Upper lobe of left lung (tissue), 6 donors: Measurements from ENCODE around the gene EHMT1. TPM values are rescaled to one million over a fixed set of nuclear protein-coding genes. Genes with fewer than 3 reads are reported as not detected.
A peak's percentile ranks its signal among the peaks of the same experiment; 100 is the strongest.

Experiments
- ATAC-seq, 2 donors: fragments of 200-7000 bp; cut with Tn5 transposase; one replicate each; pipeline ENCODE4 v1.9.1; 2022; ENCODE audit warnings: mild to moderate bottlenecking in 2 of 2, moderate library complexity in 2 of 2; ENCODE audit not compliant: low FRiP score in 2 of 2
- DNase-seq, 2 donors: peaks; one replicate each; pipeline ENCODE4 v3.0.0-alpha.2; 2019 to 2020
- H3K27ac ChIP-seq, 4 donors: fragments of 200-600 bp; sonication (generic); one replicate each; pipeline ENCODE4 v1.5.1; 2016 to 2019
- H3K27me3 ChIP-seq, 4 donors: fragments of 200-600 bp; sonication (generic); one replicate each; pipeline ENCODE4 v1.5.1; 2017 to 2019
- H3K36me3 ChIP-seq, 4 donors: fragments of 200-600 bp; sonication (generic); one replicate each; pipeline ENCODE4 v1.5.1; 2016 to 2019
- H3K4me1 ChIP-seq, 4 donors: fragments of 200-600 bp; sonication (generic); one replicate each; pipeline ENCODE4 v1.5.1; 2018 to 2019
- H3K4me3 ChIP-seq, 4 donors: fragments of 200-600 bp; sonication (generic); one replicate each; pipeline ENCODE4 v1.5.1; 2017 to 2019; ENCODE audit warnings: mild to moderate bottlenecking in 2 of 4, moderate library complexity in 1 of 4
- H3K9me3 ChIP-seq, 4 donors: fragments of 200-600 bp; sonication (generic); one replicate each; pipeline ENCODE4 v1.5.1; 2018 to 2019
- CTCF ChIP-seq, 6 experiments: fragments of 450-650 bp in 4 of 6; fragments of 200-600 bp in 2 of 6; sonication (generic) in 2 of 6; IDR thresholded peaks; one replicate each; pipeline ENCODE4 v1.5.1; 2016 to 2019; ENCODE audit warnings: antibody characterized with exemption in 6 of 6
- EP300 ChIP-seq, 4 donors: sonication (generic); formaldehyde crosslinking; IDR thresholded peaks; one replicate each; pipeline ENCODE4 v1.5.1; 2017; ENCODE audit warnings: antibody characterized with exemption in 4 of 4, control low read depth in 2 of 4
- POLR2A ChIP-seq, 4 donors: fragments of 450-650 bp; IDR thresholded peaks; one replicate each; pipeline ENCODE4 v1.5.1; 2016 to 2017; ENCODE audit warnings: antibody characterized with exemption in 4 of 4, mild to moderate bottlenecking in 2 of 4
- POLR2AphosphoS5 ChIP-seq, 2 donors: sonication (generic); formaldehyde crosslinking; IDR thresholded peaks; one replicate each; pipeline ENCODE4 v1.5.1; 2017; ENCODE audit warnings: antibody characterized with exemption in 2 of 2
- WGBS, 2 donors: methylation state at CpG; one replicate each; pipeline ENCODE4 v1.1.5; 2017 to 2018; 5-methylcytosine and 5-hydroxymethylcytosine counted together
- total RNA-seq, 6 donors: library from RNA; depleted of rRNA in 4 of 6; stranded (reverse); fragments of >200 nt in 4 of 6; gene quantifications; one replicate each; pipeline versions ENCODE4 v1.1.0 to v1.2.1, GENCODE V29; 2016 to 2021
- donor health status: DM: no; HTN: no; CAD: no; lungs with moderate emphysema.
- donor health status: DM: no; HTN: yes; CAD: no; lungs with severe emphysema.

The EHMT1 gene
- total RNA-seq, 6 donors from 2014 or later = 68.0 to 183 (median 83.6) TPM

DNA sequence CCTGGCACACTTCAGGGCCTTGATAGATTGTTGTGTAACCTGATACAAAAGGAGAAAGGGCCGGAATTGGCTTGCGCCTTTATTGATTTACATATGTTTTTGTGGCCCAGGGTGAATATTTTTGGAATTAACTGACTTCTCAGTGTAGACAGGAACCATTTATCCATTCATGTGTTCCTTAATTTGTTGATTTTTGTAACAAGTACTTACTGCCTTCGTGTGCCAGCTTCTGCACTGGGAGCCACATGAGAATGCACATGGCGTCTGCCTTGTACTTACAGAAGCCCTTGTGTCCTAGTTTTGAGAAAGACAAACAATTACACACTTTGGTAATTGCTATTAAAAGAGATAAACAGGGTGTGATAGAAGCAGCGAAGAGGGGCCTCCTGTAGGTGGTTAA is 26.4 kb downstream of the EHMT1 start:
- ATAC-seq (no peak), DNase-seq (no peak)
- Histone ChIP-seq H3K4me3 (no peak overlapping the region), H3K9me3 (no peaks in the 10 kb centered on the region), H3K27me3 (no peaks in the 10 kb centered on the region), H3K4me1 (peaks cover 0 to 32% (median 13%) of the 10 kb centered on the region in 4 donors), H3K27ac (no peak overlapping the region), H3K36me3 (peaks cover 0 to 12% (median 3%) of the 10 kb centered on the region in 4 donors)
- TF ChIP-seq EP300 (IDR thresholded peaks at IDR 0.05) (no peak), CTCF (IDR thresholded peaks at IDR 0.05) (no peak), POLR2AphosphoS5 (IDR thresholded peaks at IDR 0.05) (no peak), POLR2A (IDR thresholded peaks at IDR 0.05) (no peak)
- 92% methylated on average over 5 of the region's 5 CpGs for WGBS, 2 donors

- Histone ChIP-seq H3K4me1 (peaks cover 0 to 32% (median 11%) of the 10 kb centered on the region in 4 donors), H3K27ac (no peak overlapping the region), H3K27me3 (no peaks in the 10 kb centered on the region), H3K9me3 (no peaks in the 10 kb centered on the region), H3K36me3 (peaks cover 0 to 18% (median 5%) of the 10 kb centered on the region in 4 donors), H3K4me3 (no peak overlapping the region)
- ATAC-seq = peak in 1 of 2 donors; percentile 29
- no peak for DNase-seq
- WGBS, 2 donors = 90 to 93% methylated on average over 13 of the region's 13 CpGs
- TF ChIP-seq POLR2AphosphoS5 (IDR thresholded peaks at IDR 0.05) (no peak), POLR2A (IDR thresholded peaks at IDR 0.05) (no peak), EP300 (IDR thresholded peaks at IDR 0.05) (no peak), CTCF (IDR thresholded peaks at IDR 0.05) (no peak)
Measured at GRCh38 chr9:137646341-137646740, 27.5 kb downstream of the EHMT1 start.

DNA sequence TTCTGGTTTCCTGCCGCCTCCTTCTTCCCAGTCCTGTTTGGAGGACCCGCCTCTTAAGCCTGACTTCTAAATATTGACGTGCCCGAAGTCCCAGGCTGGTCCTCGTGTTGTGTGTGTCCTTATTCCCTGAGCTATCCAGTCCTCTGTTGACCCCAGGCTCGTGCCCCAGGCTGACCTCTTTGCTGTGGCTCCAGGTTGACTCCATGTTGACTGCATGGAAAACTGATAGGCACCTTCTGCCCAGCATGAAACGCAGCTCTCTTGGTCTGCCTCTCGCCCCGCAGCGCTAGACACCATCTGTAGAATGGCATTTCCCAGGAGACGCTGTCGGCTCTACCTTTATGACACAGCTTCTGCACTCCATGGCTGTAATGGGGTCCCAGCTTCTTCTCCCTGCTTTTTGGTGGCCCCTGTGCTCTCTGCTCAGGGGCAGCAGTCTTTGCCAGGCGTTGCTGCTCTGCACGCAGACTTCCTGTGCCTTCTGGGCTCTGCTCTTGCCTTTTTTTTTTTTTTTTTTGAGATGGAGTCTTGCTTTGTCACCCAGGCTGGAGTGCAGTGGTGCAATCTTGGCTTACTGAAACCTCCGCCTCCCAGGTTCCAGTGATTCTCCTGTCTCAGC is 28.4 kb downstream of the EHMT1 start:
- no peaks in the 10 kb centered on the region for H3K9me3 ChIP-seq
- H3K4me1 ChIP-seq = peaks cover 0 to 26% (median 11%) of the 10 kb centered on the region in 4 donors
- TF ChIP-seq POLR2A (IDR thresholded peaks at IDR 0.05) (no peak), CTCF (IDR thresholded peaks at IDR 0.05) (no peak), POLR2AphosphoS5 (IDR thresholded peaks at IDR 0.05) (no peak), EP300 (IDR thresholded peaks at IDR 0.05) (no peak)
- WGBS, 2 donors = 62 to 72% methylated on average over 10 to 15 of the region's 15 CpGs
- no peak for ATAC-seq
- no peaks in the 10 kb centered on the region for H3K27me3 ChIP-seq
- DNase-seq = no peak
- peaks cover 0 to 24% (median 10%) of the 10 kb centered on the region in 4 donors for H3K36me3 ChIP-seq
- H3K4me3 ChIP-seq = peak overlapping the region in 1 of 4 donors; percentile 10
- peak overlapping the region; percentile 19 to 43 (median 30) for H3K27ac ChIP-seq

DNA sequence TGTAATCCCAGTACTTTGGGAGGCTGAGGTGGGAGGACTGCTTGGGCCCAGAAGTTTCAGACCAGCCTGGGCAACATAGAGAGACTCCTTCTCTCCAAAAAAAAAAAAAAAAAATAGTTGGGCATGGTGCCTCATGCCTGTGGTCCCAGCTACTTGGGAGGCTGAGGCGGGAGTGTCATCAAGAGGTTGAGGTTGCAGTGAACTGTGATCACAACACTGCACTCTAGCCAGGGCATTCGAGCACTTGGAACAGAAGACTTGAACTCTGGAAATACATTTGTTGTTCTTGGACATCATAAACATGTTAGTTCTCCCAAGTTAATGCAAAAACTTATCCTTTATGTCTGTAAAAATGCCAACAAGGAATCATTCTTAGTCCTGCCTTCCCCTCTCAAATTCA is 29.6 kb downstream of the EHMT1 start:
- Histone ChIP-seq H3K4me1 (peaks cover 0 to 26% (median 11%) of the 10 kb centered on the region in 4 donors), H3K27me3 (no peaks in the 10 kb centered on the region), H3K9me3 (no peaks in the 10 kb centered on the region), H3K27ac (no peak overlapping the region), H3K4me3 (no peak overlapping the region), H3K36me3 (peaks cover 0 to 34% (median 13%) of the 10 kb centered on the region in 4 donors)
- 78 to 81% methylated on average over 2 of the region's 2 CpGs for WGBS, 2 donors
- no peak for ATAC-seq
- no peak for TF ChIP-seq POLR2AphosphoS5 (IDR thresholded peaks at IDR 0.05)
- no peak for TF ChIP-seq POLR2A (IDR thresholded peaks at IDR 0.05)
- TF ChIP-seq CTCF (IDR thresholded peaks at IDR 0.05) = no peak
- no peak for TF ChIP-seq EP300 (IDR thresholded peaks at IDR 0.05)
- no peak for DNase-seq

GRCh38 chr9:137649553-137649952 is 30.7 kb downstream of the EHMT1 start:
- ATAC-seq = no peak
- no peak overlapping the region for H3K4me3 ChIP-seq
- H3K4me1 ChIP-seq = peaks cover 0 to 21% (median 8%) of the 10 kb centered on the region in 4 donors
- 70 to 73% methylated on average over 9 of the region's 9 CpGs for WGBS, 2 donors
- no peak overlapping the region for H3K27ac ChIP-seq
- H3K27me3 ChIP-seq = no peaks in the 10 kb centered on the region
- no peak for DNase-seq
- H3K36me3 ChIP-seq = peaks cover 0 to 27% (median 10%) of the 10 kb centered on the region in 4 donors
- TF ChIP-seq POLR2A (IDR thresholded peaks at IDR 0.05) (no peak), POLR2AphosphoS5 (IDR thresholded peaks at IDR 0.05) (no peak), EP300 (IDR thresholded peaks at IDR 0.05) (no peak), CTCF (IDR thresholded peaks at IDR 0.05) (no peak)
- H3K9me3 ChIP-seq = no peaks in the 10 kb centered on the region
